Measurements from ENCODE around the gene GAPT. TPM values are rescaled to one million over a fixed set of nuclear protein-coding genes. Genes with fewer than 3 reads are reported as not detected.

Gene GAPT
- total RNA-seq, 1 donor, result not detected

DNA sequence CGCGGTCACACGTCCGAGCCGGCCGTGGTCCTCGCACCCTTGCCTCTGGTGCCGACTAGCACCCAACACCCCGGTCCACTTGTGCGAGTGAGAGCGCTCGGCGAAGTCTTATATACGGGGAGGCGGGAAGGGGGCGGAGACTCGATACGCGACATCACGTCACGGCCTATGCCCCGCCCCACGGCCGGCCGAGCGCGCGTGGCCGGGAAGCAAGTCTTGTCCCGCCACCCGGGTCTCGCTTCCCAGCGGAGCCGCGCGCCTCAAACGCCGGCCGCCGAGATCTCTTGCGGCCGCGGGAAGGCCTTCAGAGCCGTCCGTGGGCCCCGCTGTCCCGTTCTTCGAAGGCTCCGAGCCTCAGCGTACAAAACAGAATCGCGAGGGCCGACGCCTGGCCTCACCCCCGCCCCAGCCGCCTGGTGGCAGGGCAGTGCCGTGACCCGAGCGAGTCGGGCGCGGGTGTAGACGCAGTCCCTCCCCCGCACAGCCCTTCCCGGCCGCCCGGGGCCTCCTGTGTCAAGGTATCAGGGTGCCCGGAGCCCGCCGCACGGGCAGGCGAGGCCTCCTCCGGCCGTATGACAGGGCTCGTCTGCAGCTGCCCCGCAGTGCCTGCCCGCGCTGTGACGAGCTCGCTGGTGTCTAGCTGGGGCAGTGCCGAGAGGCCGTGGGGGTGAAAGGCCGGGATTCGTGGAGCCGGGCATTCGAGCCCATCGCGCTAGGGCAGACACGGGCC lies 31.1 kb upstream of the GAPT start, which contains the start of gene PLK2:
TSS of gene PLK2 (minus strand) at position 85 of the 730 bp plus-strand sequence. CDS start 127 bp downstream, outside the sequence.
- peak within 1 kb of the TSS; percentile 91 for H3K4me3 ChIP-seq (ENCODE audit: low read depth, low read length)
- TF ChIP-seq, protein P1, sequence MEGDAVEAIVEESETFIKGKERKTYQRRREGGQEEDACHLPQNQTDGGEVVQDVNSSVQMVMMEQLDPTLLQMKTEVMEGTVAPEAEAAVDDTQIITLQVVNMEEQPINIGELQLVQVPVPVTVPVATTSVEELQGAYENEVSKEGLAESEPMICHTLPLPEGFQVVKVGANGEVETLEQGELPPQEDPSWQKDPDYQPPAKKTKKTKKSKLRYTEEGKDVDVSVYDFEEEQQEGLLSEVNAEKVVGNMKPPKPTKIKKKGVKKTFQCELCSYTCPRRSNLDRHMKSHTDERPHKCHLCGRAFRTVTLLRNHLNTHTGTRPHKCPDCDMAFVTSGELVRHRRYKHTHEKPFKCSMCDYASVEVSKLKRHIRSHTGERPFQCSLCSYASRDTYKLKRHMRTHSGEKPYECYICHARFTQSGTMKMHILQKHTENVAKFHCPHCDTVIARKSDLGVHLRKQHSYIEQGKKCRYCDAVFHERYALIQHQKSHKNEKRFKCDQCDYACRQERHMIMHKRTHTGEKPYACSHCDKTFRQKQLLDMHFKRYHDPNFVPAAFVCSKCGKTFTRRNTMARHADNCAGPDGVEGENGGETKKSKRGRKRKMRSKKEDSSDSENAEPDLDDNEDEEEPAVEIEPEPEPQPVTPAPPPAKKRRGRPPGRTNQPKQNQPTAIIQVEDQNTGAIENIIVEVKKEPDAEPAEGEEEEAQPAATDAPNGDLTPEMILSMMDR (IDR thresholded peaks at IDR 0.05; ENCODE audit: insufficient read depth, low read depth, low read length), result peak; percentile 43
- DNase-seq (ENCODE audit: low read depth), result peak; percentile 96

DNA sequence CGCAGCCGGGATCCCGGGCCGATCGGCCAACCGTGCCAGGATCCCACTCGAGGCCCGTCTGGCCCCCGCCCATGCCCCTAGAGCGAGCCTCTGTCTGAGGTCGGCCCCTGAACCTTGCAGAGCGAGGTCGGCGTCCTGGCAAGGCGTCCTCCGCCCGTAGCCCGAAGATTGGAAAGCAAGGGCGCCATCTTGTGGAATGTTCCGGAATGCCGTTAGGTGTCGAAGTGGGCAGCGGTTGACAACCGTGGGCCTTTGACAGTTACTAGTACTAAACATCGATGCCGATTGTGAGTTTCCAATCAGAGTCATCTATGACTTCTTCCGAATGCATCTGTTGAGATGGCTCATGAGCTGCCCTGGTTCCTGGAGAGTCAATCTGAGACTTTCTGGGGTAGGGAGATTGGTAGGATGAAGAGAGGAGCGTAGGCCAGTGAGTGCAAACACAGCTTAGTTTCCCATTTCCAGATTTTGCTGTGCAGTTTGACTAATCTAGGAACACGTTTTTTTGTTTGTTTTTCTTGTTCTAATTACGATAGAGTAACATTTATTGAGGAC lies 30.4 kb upstream of the GAPT start:
- H3K4me3 ChIP-seq (ENCODE audit: low read depth, low read length), result peak overlapping the region; percentile 91
- DNase-seq (ENCODE audit: low read depth), result peak; percentile 83
- TF ChIP-seq, protein P1 (IDR thresholded peaks at IDR 0.05; ENCODE audit: insufficient read depth, low read depth, low read length), result peak; percentile 78

GRCh38 chr5:58462154-58462553 lies 29.1 kb upstream of the GAPT start:
- H3K4me3 ChIP-seq (ENCODE audit: low read depth, low read length), result no peak overlapping the region
- TF ChIP-seq, protein P1 (IDR thresholded peaks at IDR 0.05; ENCODE audit: insufficient read depth, low read depth, low read length), result no peak
- DNase-seq (ENCODE audit: low read depth), result peak; percentile 26

DNA sequence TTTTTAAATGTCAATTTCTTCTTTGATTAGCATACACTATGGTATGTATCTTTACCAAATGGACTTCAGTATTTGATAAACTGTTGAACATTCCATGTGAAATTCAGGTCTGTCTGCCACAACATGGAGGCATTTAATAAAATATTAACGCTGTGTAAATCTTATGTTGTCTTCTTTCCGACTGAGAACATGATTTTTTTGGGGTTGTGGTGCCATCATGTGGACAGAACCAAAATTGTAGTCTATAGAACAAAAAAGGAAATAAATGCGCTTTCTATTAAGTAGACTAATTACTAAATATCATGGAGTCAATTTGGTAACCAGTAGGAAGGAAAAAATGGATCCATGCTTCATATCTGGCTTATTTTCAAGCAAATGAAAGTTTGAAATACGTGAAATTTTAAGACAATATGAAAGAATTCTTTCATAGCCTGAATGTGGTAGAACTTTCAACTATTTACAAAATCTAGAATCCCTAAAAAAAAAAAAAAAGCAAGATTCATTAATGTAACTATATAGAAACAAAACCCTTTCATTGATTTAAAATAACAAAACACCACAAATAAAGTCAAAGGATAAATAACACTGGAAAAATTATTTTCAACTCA lies 28.5 kb upstream of the GAPT start:
- peak; percentile 77 for DNase-seq (ENCODE audit: low read depth)
- no peak overlapping the region for H3K4me3 ChIP-seq (ENCODE audit: low read depth, low read length)
- TF ChIP-seq, protein P1 (IDR thresholded peaks at IDR 0.05; ENCODE audit: insufficient read depth, low read depth, low read length), result peak; percentile 60

DNA sequence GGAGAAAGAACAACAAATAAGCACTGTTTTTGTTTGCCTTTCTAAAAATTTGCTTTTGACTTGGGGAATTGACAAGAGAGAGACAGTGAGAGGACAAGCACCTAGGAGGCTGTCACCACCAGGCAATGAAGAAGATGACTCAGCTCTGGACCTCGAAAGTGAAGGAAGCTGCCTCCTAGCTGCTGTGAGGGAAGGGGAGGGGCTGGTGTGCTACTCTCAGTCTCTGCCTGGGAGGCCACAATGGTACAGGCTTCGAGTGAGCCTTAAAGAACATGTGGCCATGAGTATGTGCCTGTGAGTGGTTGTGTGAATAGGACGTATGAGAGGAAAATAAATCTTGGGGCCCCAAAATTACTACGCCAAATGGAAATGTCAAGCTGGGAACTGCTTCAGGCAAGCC lies 24.3 kb upstream of the GAPT start:
- H3K4me3 ChIP-seq (ENCODE audit: low read depth, low read length), result no peak overlapping the region
- TF ChIP-seq, protein P1 (IDR thresholded peaks at IDR 0.05; ENCODE audit: insufficient read depth, low read depth, low read length), result peak; percentile 14
- peak; percentile 46 for DNase-seq (ENCODE audit: low read depth)

- no peak overlapping the region for H3K4me3 ChIP-seq (ENCODE audit: low read depth, low read length)
- TF ChIP-seq, protein P1 (IDR thresholded peaks at IDR 0.05; ENCODE audit: insufficient read depth, low read depth, low read length), result no peak
- no peak for DNase-seq (ENCODE audit: low read depth)
These were observed 21.3 kb upstream of the GAPT start for GRCh38 chr5:58469896-58470295.
